Measurements from ENCODE around the gene TSC22D3.

GRCh38 chrX:107718156-107718621, 57.4 kb downstream of the TSC22D3 start:
- TF ChIP-seq CTCF (IDR thresholded peaks at IDR 0.05) (peak; percentile 76), ZFX (IDR thresholded peaks at IDR 0.05; ENCODE audit: borderline replicate concordance) (no peak)
